HG03196 (cell line): ENCODE data around the gene TCEA3.

Experiments used
- ATAC-seq: cut with Tn5 transposase; IDR thresholded peaks from one replicate; pipeline ENCODE4 v1.9.1; 2021; ENCODE audit not compliant: unreplicated experiment

The TCEA3 gene

GRCh38 chr1:23424293-23425192 is at the start of gene TCEA3:
Gene TCEA3 (minus strand): TSS chr1:23424748. CDS start chr1:23424633, 115 bp downstream.
- ATAC-seq = no peak

- no peak for ATAC-seq
Observed at GRCh38 chr1:23473037-23473800, 48.7 kb upstream of the TCEA3 start.

- ATAC-seq = no peak
Observed at GRCh38 chr1:23472351-23473036, 47.9 kb upstream of the TCEA3 start.

GRCh38 chr1:23471473-23472075 is 47.0 kb upstream of the TCEA3 start:
- no peak for ATAC-seq

GRCh38 chr1:23470282-23471070 is 45.9 kb upstream of the TCEA3 start:
- no peak for ATAC-seq

- ATAC-seq = no peak
Observed at GRCh38 chr1:23469372-23469982, 44.9 kb upstream of the TCEA3 start.

GRCh38 chr1:23466423-23466989 is 42.0 kb upstream of the TCEA3 start:
- ATAC-seq = no peak

GRCh38 chr1:23463286-23463685 is 38.7 kb upstream of the TCEA3 start:
- no peak for ATAC-seq

GRCh38 chr1:23462766-23463165 is 38.2 kb upstream of the TCEA3 start:
- ATAC-seq = no peak

GRCh38 chr1:23461050-23461449 is 36.5 kb upstream of the TCEA3 start:
- no peak for ATAC-seq

- ATAC-seq = no peak
Observed at GRCh38 chr1:23460519-23460918, 36.0 kb upstream of the TCEA3 start.

- no peak for ATAC-seq
Observed at GRCh38 chr1:23459338-23459757, 34.8 kb upstream of the TCEA3 start.

GRCh38 chr1:23456226-23456625 is 31.7 kb upstream of the TCEA3 start:
- ATAC-seq = no peak

- ATAC-seq = no peak
Observed at GRCh38 chr1:23453455-23454000, 29.0 kb upstream of the TCEA3 start.

GRCh38 chr1:23452011-23452411 is 27.5 kb upstream of the TCEA3 start:
- ATAC-seq = no peak

GRCh38 chr1:23451441-23451840 is 26.9 kb upstream of the TCEA3 start:
- no peak for ATAC-seq

- ATAC-seq = no peak
Observed at GRCh38 chr1:23450894-23451293, 26.3 kb upstream of the TCEA3 start.

GRCh38 chr1:23449958-23450357 is 25.4 kb upstream of the TCEA3 start:
- ATAC-seq = no peak

- ATAC-seq = no peak
Observed at GRCh38 chr1:23449306-23449705, 24.8 kb upstream of the TCEA3 start.
